Kidney epithelial cell (primary cell): ENCODE measurements around the gene MGAT1. TPM values are rescaled to one million over a fixed set of nuclear protein-coding genes. Genes with fewer than 3 reads are reported as not detected.

ENCODE experiments used
- DNase-seq: peaks from one replicate; pipeline ENCODE4 v3.0.0-alpha.2; 2010; ENCODE audit warnings: low read depth
- H3K27me3 ChIP-seq: 2 replicates; pipeline ENCODE4 v1.6.0; 2011; ENCODE audit warnings: low read length; ENCODE audit not compliant: control insufficient read depth, insufficient read depth
- H3K36me3 ChIP-seq: 2 replicates; pipeline ENCODE4 v1.5.1; 2011; ENCODE audit warnings: low read length; ENCODE audit not compliant: control insufficient read depth, insufficient read depth
- H3K4me3 ChIP-seq: 2 replicates; pipeline ENCODE4 v1.5.1; 2011; ENCODE audit warnings: low read depth, mild to moderate bottlenecking, control low read depth, low read length
- CTCF ChIP-seq: IDR thresholded peaks from 2 replicates; pipeline ENCODE4 v1.5.1; 2011; ENCODE audit warnings: mild to moderate bottlenecking, moderate library complexity, low read length, control low read depth, inconsistent platforms; ENCODE audit not compliant: insufficient read depth, poor library complexity, severe bottlenecking
- total RNA-seq: library from RNA; depleted of rRNA; stranded (reverse); fragments of >200 nt; gene quantifications from 2 replicates; pipeline ENCODE4 v1.2.3, GENCODE V29; 2015

The MGAT1 gene
- total RNA-seq, 1 donor from 2014 or later: 95.4 TPM

- no peaks in the 10 kb centered on the region for H3K27me3 ChIP-seq
- H3K4me3 ChIP-seq: no peak overlapping the region
- TF ChIP-seq CTCF: no peak
- peaks cover 1% of the 10 kb centered on the region for H3K36me3 ChIP-seq
- no peak for DNase-seq
These were observed 5.9 kb upstream of the MGAT1 start for GRCh38 chr5:180808461-180809000.

- no peak for TF ChIP-seq CTCF
- Histone ChIP-seq H3K4me3 (no peak overlapping the region), H3K36me3 (peaks cover 1% of the 10 kb centered on the region), H3K27me3 (no peaks in the 10 kb centered on the region)
- DNase-seq: no peak
These were observed 5.2 kb upstream of the MGAT1 start for GRCh38 chr5:180807654-180808414.

- no peak for TF ChIP-seq CTCF
- no peak overlapping the region for H3K4me3 ChIP-seq
- no peak for DNase-seq
- no peaks in the 10 kb centered on the region for H3K27me3 ChIP-seq
- peaks cover 1% of the 10 kb centered on the region for H3K36me3 ChIP-seq
These were observed 4.4 kb upstream of the MGAT1 start for GRCh38 chr5:180807046-180807445.

- H3K4me3 ChIP-seq: no peak overlapping the region
- H3K36me3 ChIP-seq: peaks cover 1% of the 10 kb centered on the region
- no peak for TF ChIP-seq CTCF
- DNase-seq: no peak
- no peaks in the 10 kb centered on the region for H3K27me3 ChIP-seq
These were observed 3.9 kb upstream of the MGAT1 start for GRCh38 chr5:180806351-180807011.

- H3K4me3 ChIP-seq: no peak overlapping the region
- TF ChIP-seq CTCF: no peak
These were observed 1.6 kb upstream of the MGAT1 start for GRCh38 chr5:180804129-180804618.

More at GRCh38 chr5:180804129-180804618, 1.6 kb upstream of the MGAT1 start:
- H3K27me3 ChIP-seq: no peaks in the 10 kb centered on the region
- peaks cover 1% of the 10 kb centered on the region for H3K36me3 ChIP-seq
- no peak for DNase-seq
